ENCODE results near the gene PPP3R2. TPM values are rescaled to one million over a fixed set of nuclear protein-coding genes. Genes with fewer than 3 reads are reported as not detected.

Gene PPP3R2
- total RNA-seq, 1 experiment from 2014 or later, result not detected

DNA sequence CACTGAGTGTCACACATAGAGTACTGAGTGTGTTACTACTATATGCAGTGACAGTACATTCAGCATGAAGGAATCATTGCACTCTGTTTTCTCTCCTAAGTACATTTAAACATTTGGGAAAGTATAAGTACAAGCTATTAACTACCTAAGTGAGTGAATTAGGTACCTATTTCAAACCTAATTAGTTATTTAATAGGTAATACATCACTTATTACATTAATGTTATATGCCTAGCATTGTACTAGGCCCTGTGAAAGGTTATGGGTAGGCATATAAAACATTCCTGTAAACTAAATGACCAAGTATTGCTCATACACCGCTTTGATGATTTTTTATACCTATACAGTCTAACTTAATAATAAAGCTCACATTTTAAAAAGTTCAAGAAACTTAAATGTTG, 25.7 kb upstream of the PPP3R2 start:
- no peak for DNase-seq
- H3K36me3 Mint-ChIP-seq (ENCODE audit: insufficient read depth, unreplicated experiment), result no peaks in the 10 kb centered on the region
- no TSS peak for BruUV-seq (replicated peaks)
- CTCF ChIA-PET, result no interaction called here
- no peaks in the 10 kb centered on the region for H3K9me3 Mint-ChIP-seq (ENCODE audit: low read depth, unreplicated experiment)
- no peaks in the 10 kb centered on the region for H3K27me3 Mint-ChIP-seq (ENCODE audit: unreplicated experiment)
- intact Hi-C loops (cut with micrococcal nuclease; ENCODE audit: unreplicated experiment), result no loop called here
- TF ChIP-seq, protein P1, sequence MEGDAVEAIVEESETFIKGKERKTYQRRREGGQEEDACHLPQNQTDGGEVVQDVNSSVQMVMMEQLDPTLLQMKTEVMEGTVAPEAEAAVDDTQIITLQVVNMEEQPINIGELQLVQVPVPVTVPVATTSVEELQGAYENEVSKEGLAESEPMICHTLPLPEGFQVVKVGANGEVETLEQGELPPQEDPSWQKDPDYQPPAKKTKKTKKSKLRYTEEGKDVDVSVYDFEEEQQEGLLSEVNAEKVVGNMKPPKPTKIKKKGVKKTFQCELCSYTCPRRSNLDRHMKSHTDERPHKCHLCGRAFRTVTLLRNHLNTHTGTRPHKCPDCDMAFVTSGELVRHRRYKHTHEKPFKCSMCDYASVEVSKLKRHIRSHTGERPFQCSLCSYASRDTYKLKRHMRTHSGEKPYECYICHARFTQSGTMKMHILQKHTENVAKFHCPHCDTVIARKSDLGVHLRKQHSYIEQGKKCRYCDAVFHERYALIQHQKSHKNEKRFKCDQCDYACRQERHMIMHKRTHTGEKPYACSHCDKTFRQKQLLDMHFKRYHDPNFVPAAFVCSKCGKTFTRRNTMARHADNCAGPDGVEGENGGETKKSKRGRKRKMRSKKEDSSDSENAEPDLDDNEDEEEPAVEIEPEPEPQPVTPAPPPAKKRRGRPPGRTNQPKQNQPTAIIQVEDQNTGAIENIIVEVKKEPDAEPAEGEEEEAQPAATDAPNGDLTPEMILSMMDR (IDR thresholded peaks at IDR 0.05; ENCODE audit: unreplicated experiment), result no peak
- H3K4me1 Mint-ChIP-seq (ENCODE audit: low read depth, unreplicated experiment), result no peaks in the 10 kb centered on the region
- no peak overlapping the region for H3K4me3 Mint-ChIP-seq (ENCODE audit: low read depth, unreplicated experiment)
- H3K27ac Mint-ChIP-seq (ENCODE audit: unreplicated experiment), result no peak overlapping the region

DNA sequence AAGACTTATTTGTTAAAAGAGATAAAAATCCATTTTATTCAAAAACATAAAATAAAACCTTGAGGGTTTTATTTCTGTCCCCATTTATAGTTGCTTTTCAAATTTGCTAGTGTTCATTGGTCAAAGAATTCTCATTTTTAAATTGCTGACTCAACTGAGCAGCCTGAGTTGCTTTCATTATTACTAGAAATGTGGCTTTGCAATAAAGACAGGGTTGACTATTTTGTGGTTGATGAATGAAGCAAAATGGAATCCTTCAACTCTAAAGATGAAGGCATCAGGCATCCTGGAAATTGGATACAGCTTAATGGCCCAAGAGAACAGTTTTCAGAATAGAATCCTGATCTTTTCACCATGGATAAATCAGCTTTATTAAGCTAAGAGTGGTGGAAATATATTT, 23.9 kb upstream of the PPP3R2 start:
- intact Hi-C loops (cut with micrococcal nuclease; ENCODE audit: unreplicated experiment), result no loop called here
- Mint-ChIP-seq H3K27me3 (ENCODE audit: unreplicated experiment) (no peaks in the 10 kb centered on the region), H3K4me3 (ENCODE audit: low read depth, unreplicated experiment) (no peak overlapping the region), H3K9me3 (ENCODE audit: low read depth, unreplicated experiment) (no peaks in the 10 kb centered on the region), H3K36me3 (ENCODE audit: insufficient read depth, unreplicated experiment) (no peaks in the 10 kb centered on the region), H3K4me1 (ENCODE audit: low read depth, unreplicated experiment) (no peaks in the 10 kb centered on the region), H3K27ac (ENCODE audit: unreplicated experiment) (no peak overlapping the region)
- TF ChIP-seq, protein P1 (IDR thresholded peaks at IDR 0.05; ENCODE audit: unreplicated experiment), result no peak
- DNase-seq, result no peak
- CTCF ChIA-PET, result no interaction called here
- BruUV-seq (replicated peaks), result no TSS peak

DNA sequence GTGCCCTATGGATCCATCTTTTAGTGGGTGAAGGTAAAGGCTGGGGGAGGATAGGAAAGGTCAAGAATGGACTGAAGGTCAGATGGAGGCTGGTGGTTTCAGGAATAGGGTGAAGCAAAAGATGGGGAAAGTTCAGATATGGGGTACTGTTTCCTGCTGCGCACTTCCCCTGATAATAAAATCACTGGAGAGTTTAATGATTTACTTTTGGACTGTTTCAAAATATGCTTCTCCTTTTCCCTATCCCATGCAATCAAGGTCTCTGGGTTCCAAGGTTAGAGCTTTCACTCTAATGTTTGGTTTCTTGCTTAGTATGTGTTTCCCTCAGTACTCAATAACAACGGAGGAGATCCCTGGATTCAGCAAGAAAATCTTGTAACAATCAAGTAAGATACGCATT, 10.8 kb upstream of the PPP3R2 start:
- Mint-ChIP-seq H3K27ac (ENCODE audit: unreplicated experiment) (no peak overlapping the region), H3K4me3 (ENCODE audit: low read depth, unreplicated experiment) (no peak overlapping the region), H3K4me1 (ENCODE audit: low read depth, unreplicated experiment) (no peaks in the 10 kb centered on the region), H3K36me3 (ENCODE audit: insufficient read depth, unreplicated experiment) (no peaks in the 10 kb centered on the region), H3K27me3 (ENCODE audit: unreplicated experiment) (peaks cover 12% of the 10 kb centered on the region), H3K9me3 (ENCODE audit: low read depth, unreplicated experiment) (no peaks in the 10 kb centered on the region)
- BruUV-seq (replicated peaks), result no TSS peak
- intact Hi-C loops (cut with micrococcal nuclease; ENCODE audit: unreplicated experiment), result no loop called here
- TF ChIP-seq, protein P1 (IDR thresholded peaks at IDR 0.05; ENCODE audit: unreplicated experiment), result no peak
- no peak for DNase-seq
- CTCF ChIA-PET, result no interaction called here

DNA sequence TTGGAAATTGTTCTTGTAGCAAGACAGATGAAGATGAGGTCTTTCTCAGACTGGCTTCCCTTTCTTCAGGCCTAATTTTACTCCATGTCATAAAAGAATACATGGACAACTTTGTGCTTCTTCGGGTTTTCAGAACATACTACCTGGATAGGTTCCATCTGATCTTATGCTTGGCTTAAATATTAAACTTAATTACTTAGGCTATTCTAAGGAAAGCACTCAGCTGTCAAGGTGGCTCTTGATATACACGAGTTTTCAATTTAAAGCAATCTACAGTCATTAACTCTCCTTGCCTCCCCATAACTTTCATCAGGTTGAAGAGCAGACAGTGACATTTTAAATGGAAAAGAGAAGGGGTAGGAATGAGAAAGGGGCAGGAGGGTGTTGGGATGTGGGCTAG, 9.5 kb upstream of the PPP3R2 start:
- H3K27ac Mint-ChIP-seq (ENCODE audit: unreplicated experiment), result no peak overlapping the region
- H3K4me3 Mint-ChIP-seq (ENCODE audit: low read depth, unreplicated experiment), result no peak overlapping the region
- peaks cover 20% of the 10 kb centered on the region for H3K27me3 Mint-ChIP-seq (ENCODE audit: unreplicated experiment)
- intact Hi-C loops (cut with micrococcal nuclease; ENCODE audit: unreplicated experiment), result loop anchor here (5.0 kb wide), 1 partner anchor 103 kb away; no protein-coding TSS in a partner anchor
- DNase-seq, result no peak
- no peaks in the 10 kb centered on the region for H3K36me3 Mint-ChIP-seq (ENCODE audit: insufficient read depth, unreplicated experiment)
- TF ChIP-seq, protein P1 (IDR thresholded peaks at IDR 0.05; ENCODE audit: unreplicated experiment), result no peak
- no TSS peak for BruUV-seq (replicated peaks)
- H3K4me1 Mint-ChIP-seq (ENCODE audit: low read depth, unreplicated experiment), result no peaks in the 10 kb centered on the region
- no peaks in the 10 kb centered on the region for H3K9me3 Mint-ChIP-seq (ENCODE audit: low read depth, unreplicated experiment)
- CTCF ChIA-PET, result no interaction called here

All from Calu3 (cell line).